ENCODE results near the gene PDIA5. TPM values are rescaled to one million over a fixed set of nuclear protein-coding genes. Genes with fewer than 3 reads are reported as not detected.

The PDIA5 gene
- total RNA-seq, 1 experiment from 2014 or later = 41.5 TPM

GRCh38 chr3:123026565-123027291 is 40.1 kb upstream of the PDIA5 start:
- Mint-ChIP-seq H3K4me1 (peaks cover 48% of the 10 kb centered on the region), H3K4me3 (peak overlapping the region; percentile 89), H3K27ac (no peak overlapping the region), H3K9me3 (no peaks in the 10 kb centered on the region; the same call in 1 of the 2 replicates), H3K27me3 (ENCODE audit: low read depth) (peaks cover 49% of the 10 kb centered on the region), H3K36me3 (peaks cover 3% of the 10 kb centered on the region; the same call in 1 of the 2 replicates)
- CTCF ChIA-PET = interaction anchor here (0.6 to 4.6 kb wide), 36 partner anchors 8 to 778 kb away, joined by 3 to 72 read pairs (median 5); partner anchors contain the start of gene PDIA5
- POLR2A ChIA-PET = interaction anchor here (0.6 to 1.1 kb wide), 4 partner anchors 13 to 281 kb away, joined by 4 to 7 read pairs (median 4); no protein-coding TSS in a partner anchor
- no peak for TF ChIP-seq E2F1 (CRISPR knock-in tag; IDR thresholded peaks at IDR 0.05)
- 0 out of 2 replicates have a peak, but pooled peaks have one; percentile 9 for TF ChIP-seq E2F4 (CRISPR knock-in tag; IDR thresholded peaks at IDR 0.05; ENCODE audit: borderline replicate concordance, low read depth)
- TF ChIP-seq MLX (CRISPR knock-in tag; IDR thresholded peaks at IDR 0.05) = no peak
- TF ChIP-seq MAX (CRISPR knock-in tag; IDR thresholded peaks at IDR 0.05) = no peak
- no peak for TF ChIP-seq ATF1 (CRISPR knock-in tag; IDR thresholded peaks at IDR 0.05)
- no peak for TF ChIP-seq ZNF671 (CRISPR knock-in tag; IDR thresholded peaks at IDR 0.05)
- TF ChIP-seq ETV6 (CRISPR knock-in tag; IDR thresholded peaks at IDR 0.05) = 0 out of 2 replicates have a peak, but pooled peaks have one; percentile 28
- TF ChIP-seq ERG (CRISPR knock-in tag; IDR thresholded peaks at IDR 0.05) = no peak
- TF ChIP-seq ZNF219 (CRISPR knock-in tag; IDR thresholded peaks at IDR 0.05; ENCODE audit: borderline replicate concordance) = peak; percentile 29; the same call in 1 of the 2 replicates
- TF ChIP-seq HMGXB4 (CRISPR knock-in tag; IDR thresholded peaks at IDR 0.05) = 0 out of 2 replicates have a peak, but pooled peaks have one; percentile 11
- TF ChIP-seq NR1H2 (CRISPR knock-in tag; IDR thresholded peaks at IDR 0.05) = no peak
- TF ChIP-seq ATF2 (CRISPR knock-in tag; IDR thresholded peaks at IDR 0.05; ENCODE audit: borderline replicate concordance, low read depth) = no peak
- peak; percentile 89; the same call in 1 of the 2 replicates for TF ChIP-seq KAT7 (CRISPR knock-in tag; IDR thresholded peaks at IDR 0.05; ENCODE audit: borderline replicate concordance)
- TF ChIP-seq ELF4 (CRISPR knock-in tag; IDR thresholded peaks at IDR 0.05; ENCODE audit: low read depth) = no peak
- 0 out of 2 replicates have a peak, but pooled peaks have one; percentile 29 for TF ChIP-seq SP1 (CRISPR knock-in tag; conservative IDR thresholded peaks at IDR 0.05)
- TF ChIP-seq CBFB (CRISPR knock-in tag; IDR thresholded peaks at IDR 0.05; ENCODE audit: low read depth) = no peak
- no peak for TF ChIP-seq RORB (CRISPR knock-in tag; IDR thresholded peaks at IDR 0.05)
- TF ChIP-seq FOXK1 (CRISPR knock-in tag; IDR thresholded peaks at IDR 0.05) = peak; percentile 52; the same call in 1 of the 2 replicates
- ATAC-seq = peak; percentile 11
- peak; percentile 78 for DNase-seq (ENCODE audit: low spot score)

Measured in WTC11 (cell line).